ENCODE results near the gene MTCH1.

Gene MTCH1

GRCh38 chr6:36920546-36920945, 65.5 kb downstream of the MTCH1 start:
- DNase-seq = no peak

- no peak for DNase-seq
Measured at GRCh38 chr6:36920049-36920448, 65.9 kb downstream of the MTCH1 start.

Data from NCI-H2171 treated with DMSO at 0.1 percent for 48 hours (cell line).